Measurements from ENCODE around the gene HCFC1. TPM values are rescaled to one million over a fixed set of nuclear protein-coding genes. Genes with fewer than 3 reads are reported as not detected.

Gene HCFC1
- polyA plus RNA-seq, 2 of the 4 experiments (the other 2 are of a cell fraction), result 4.4 to 33.3 TPM

GRCh38 chrX:153964105-153964504 is 7.5 kb downstream of the HCFC1 start:
- H3K9me3 ChIP-seq, result no peaks in the 10 kb centered on the region
- ChIA-PET POLR2A (no interaction called here), CTCF (interaction anchor here (1.2 to 5.5 kb wide), 5 partner anchors 8 to 200 kb away, joined by 3 to 47 read pairs (median 11); partner anchors contain the start of genes PLXNB3 and TMEM187)
- no peak overlapping the region for H3K4me2 ChIP-seq
- DNase-seq (ENCODE audit: low read depth in 1 of 2, low spot score in 1 of 2) (no peak), FAIRE-seq (no peak), ATAC-seq (no peak)
- 100% methylated on average over 8 of the region's 14 CpGs for WGBS (ENCODE audit: missing lambda C conversion rate)
- H3K4me3 ChIP-seq, result no peak overlapping the region
- H3K27ac ChIP-seq, result no peak overlapping the region
- peaks cover 14% of the 10 kb centered on the region for H3K4me1 ChIP-seq
- TF ChIP-seq, protein P1, sequence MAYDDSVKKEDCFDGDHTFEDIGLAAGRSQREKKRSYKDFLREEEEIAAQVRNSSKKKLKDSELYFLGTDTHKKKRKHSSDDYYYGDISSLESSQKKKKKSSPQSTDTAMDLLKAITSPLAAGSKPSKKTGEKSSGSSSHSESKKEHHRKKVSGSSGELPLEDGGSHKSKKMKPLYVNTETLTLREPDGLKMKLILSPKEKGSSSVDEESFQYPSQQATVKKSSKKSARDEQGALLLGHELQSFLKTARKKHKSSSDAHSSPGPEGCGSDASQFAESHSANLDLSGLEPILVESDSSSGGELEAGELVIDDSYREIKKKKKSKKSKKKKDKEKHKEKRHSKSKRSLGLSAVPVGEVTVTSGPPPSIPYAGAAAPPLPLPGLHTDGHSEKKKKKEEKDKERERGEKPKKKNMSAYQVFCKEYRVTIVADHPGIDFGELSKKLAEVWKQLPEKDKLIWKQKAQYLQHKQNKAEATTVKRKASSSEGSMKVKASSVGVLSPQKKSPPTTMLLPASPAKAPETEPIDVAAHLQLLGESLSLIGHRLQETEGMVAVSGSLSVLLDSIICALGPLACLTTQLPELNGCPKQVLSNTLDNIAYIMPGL (CRISPR knock-in tag; IDR thresholded peaks at IDR 0.05; ENCODE audit: borderline replicate concordance), result no peak
- TF ChIP-seq TFCP2L1 (CRISPR knock-in tag; IDR thresholded peaks at IDR 0.05) (no peak), MAFK (IDR thresholded peaks at IDR 0.05; ENCODE audit: partially characterized antibody) (no peak), CHD2 (IDR thresholded peaks at IDR 0.05; ENCODE audit: low read length, partially characterized antibody) (no peak)
- TF ChIP-seq, protein P2, sequence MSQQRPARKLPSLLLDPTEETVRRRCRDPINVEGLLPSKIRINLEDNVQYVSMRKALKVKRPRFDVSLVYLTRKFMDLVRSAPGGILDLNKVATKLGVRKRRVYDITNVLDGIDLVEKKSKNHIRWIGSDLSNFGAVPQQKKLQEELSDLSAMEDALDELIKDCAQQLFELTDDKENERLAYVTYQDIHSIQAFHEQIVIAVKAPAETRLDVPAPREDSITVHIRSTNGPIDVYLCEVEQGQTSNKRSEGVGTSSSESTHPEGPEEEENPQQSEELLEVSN (IDR thresholded peaks at IDR 0.05; ENCODE audit: borderline replicate concordance, low read depth), result no peak

GRCh38 chrX:153963546-153963945 is 8.1 kb downstream of the HCFC1 start:
- Histone ChIP-seq H3K9me3 (no peaks in the 10 kb centered on the region), H3K27ac (no peak overlapping the region), H3K4me3 (no peak overlapping the region), H3K4me1 (peaks cover 8% of the 10 kb centered on the region; the same call in 2 of the 3 replicates), H3K4me2 (no peak overlapping the region)
- WGBS (ENCODE audit: missing lambda C conversion rate), result 97% methylated on average over 7 of the region's 12 CpGs
- ChIA-PET POLR2A (no interaction called here), CTCF (interaction anchor here (1.1 to 5.5 kb wide), 5 partner anchors 9 to 199 kb away, joined by 3 to 47 read pairs (median 11); partner anchors contain the start of genes PLXNB3 and TMEM187)
- ATAC-seq (no peak), FAIRE-seq (no peak), DNase-seq (ENCODE audit: low read depth in 1 of 2, low spot score in 1 of 2) (no peak)
- TF ChIP-seq REST (IDR thresholded peaks at IDR 0.05) (no peak), HDAC2 (IDR thresholded peaks at IDR 0.05) (no peak), BHLHE40 (IDR thresholded peaks at IDR 0.05; ENCODE audit: low read depth, low read length) (no peak), NPAS2 (CRISPR knock-in tag; IDR thresholded peaks at IDR 0.05; ENCODE audit: borderline replicate concordance) (no peak), GATA3 (IDR thresholded peaks at IDR 0.05; ENCODE audit: borderline replicate concordance) (no peak), MAZ (IDR thresholded peaks at IDR 0.05; ENCODE audit: borderline replicate concordance, low read depth, low read length) (no peak), KDM5A (IDR thresholded peaks at IDR 0.05) (no peak), POLR2AphosphoS2 (conservative IDR thresholded peaks at IDR 0.05; ENCODE audit: low read length) (no peak), POLR2A (IDR thresholded peaks at IDR 0.05; ENCODE audit: low read length) (no peak), HOXB5 (CRISPR knock-in tag; IDR thresholded peaks at IDR 0.05) (no peak), EHMT2 (IDR thresholded peaks at IDR 0.05; ENCODE audit: low read depth) (no peak)
- TF ChIP-seq, protein P3, sequence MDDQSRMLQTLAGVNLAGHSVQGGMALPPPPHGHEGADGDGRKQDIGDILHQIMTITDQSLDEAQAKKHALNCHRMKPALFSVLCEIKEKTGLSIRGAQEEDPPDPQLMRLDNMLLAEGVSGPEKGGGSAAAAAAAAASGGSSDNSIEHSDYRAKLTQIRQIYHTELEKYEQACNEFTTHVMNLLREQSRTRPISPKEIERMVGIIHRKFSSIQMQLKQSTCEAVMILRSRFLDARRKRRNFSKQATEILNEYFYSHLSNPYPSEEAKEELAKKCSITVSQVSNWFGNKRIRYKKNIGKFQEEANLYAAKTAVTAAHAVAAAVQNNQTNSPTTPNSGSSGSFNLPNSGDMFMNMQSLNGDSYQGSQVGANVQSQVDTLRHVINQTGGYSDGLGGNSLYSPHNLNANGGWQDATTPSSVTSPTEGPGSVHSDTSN (IDR thresholded peaks at IDR 0.05), result no peak
- TF ChIP-seq, protein P1 (CRISPR knock-in tag; IDR thresholded peaks at IDR 0.05; ENCODE audit: borderline replicate concordance), result no peak

Measured in A549 (cell line).